HG02759 (cell line): ENCODE data around the gene OVAAL.
A peak's percentile ranks its signal among the peaks of the same experiment; 100 is the strongest.

Experiments
- ATAC-seq: cut with Tn5 transposase; IDR thresholded peaks from one replicate; pipeline ENCODE4 v1.9.1; 2021; ENCODE audit warnings: mild to moderate bottlenecking, moderate library complexity; ENCODE audit not compliant: unreplicated experiment

Gene OVAAL

GRCh38 chr1:180558664-180559063 is at the start of gene OVAAL:
OVAAL (plus strand) TSS chr1:180558964.
- ATAC-seq: no peak

- no peak for ATAC-seq
Measured at GRCh38 chr1:180510882-180511281, 47.9 kb upstream of the OVAAL start.

GRCh38 chr1:180513531-180513930 is 45.2 kb upstream of the OVAAL start:
- no peak for ATAC-seq

- ATAC-seq: no peak
Measured at GRCh38 chr1:180515364-180515763, 43.4 kb upstream of the OVAAL start.

GRCh38 chr1:180515857-180516388 is 42.8 kb upstream of the OVAAL start:
- peak; percentile 92 for ATAC-seq

GRCh38 chr1:180519846-180520245 is 38.9 kb upstream of the OVAAL start:
- no peak for ATAC-seq

- no peak for ATAC-seq
Measured at GRCh38 chr1:180521474-180522212, 37.1 kb upstream of the OVAAL start.

GRCh38 chr1:180522213-180522515 is 36.6 kb upstream of the OVAAL start:
- ATAC-seq: no peak

- ATAC-seq: no peak
Measured at GRCh38 chr1:180524160-180524914, 34.4 kb upstream of the OVAAL start.

- no peak for ATAC-seq
Measured at GRCh38 chr1:180524915-180525714, 33.6 kb upstream of the OVAAL start.

GRCh38 chr1:180525715-180526039 is 33.1 kb upstream of the OVAAL start:
- ATAC-seq: no peak

- ATAC-seq: no peak
Measured at GRCh38 chr1:180527101-180527669, 31.6 kb upstream of the OVAAL start.

- no peak for ATAC-seq
Measured at GRCh38 chr1:180528868-180529470, 29.8 kb upstream of the OVAAL start.

GRCh38 chr1:180530501-180530900 is 28.3 kb upstream of the OVAAL start:
- ATAC-seq: no peak

GRCh38 chr1:180532854-180533253 is 25.9 kb upstream of the OVAAL start:
- no peak for ATAC-seq

GRCh38 chr1:180533266-180533987 is 25.3 kb upstream of the OVAAL start:
- ATAC-seq: peak; percentile 55

- no peak for ATAC-seq
Measured at GRCh38 chr1:180534214-180534613, 24.6 kb upstream of the OVAAL start.

GRCh38 chr1:180535418-180535999 is 23.3 kb upstream of the OVAAL start:
- no peak for ATAC-seq

- ATAC-seq: no peak
Measured at GRCh38 chr1:180536821-180537372, 21.9 kb upstream of the OVAAL start.

GRCh38 chr1:180539136-180539535 is 19.6 kb upstream of the OVAAL start:
- no peak for ATAC-seq
